Keratinocyte (primary cell): ENCODE results near the gene APH1A. TPM values are rescaled to one million over a fixed set of nuclear protein-coding genes. Genes with fewer than 3 reads are reported as not detected.

Source experiments
- DNase-seq: peaks from one replicate; pipeline ENCODE4 v3.0.0-alpha.2; 2011; ENCODE audit warnings: low read depth, missing footprints, low spot score
- FAIRE-seq: peaks from 2 replicates; lab custom pipeline; 2011; peaks lifted over from hg19 to GRCh38; lab: Jason Lieb, UNC
- H2AFZ ChIP-seq: 2 replicates; pipeline ENCODE4 v1.6.0; 2012; ENCODE audit warnings: low read length, control low read depth, inconsistent platforms; ENCODE audit not compliant: control insufficient read depth
- H3K27ac ChIP-seq: 2 replicates; pipeline ENCODE4 v1.5.1; 2011; ENCODE audit warnings: low read length; ENCODE audit not compliant: control insufficient read depth, insufficient read depth
- H3K27me3 ChIP-seq: 3 replicates; pipeline ENCODE4 v1.6.0; 2011; ENCODE audit warnings: low read length; ENCODE audit not compliant: control insufficient read depth, insufficient read depth; ENCODE audit errors: extremely low read depth
- H3K36me3 ChIP-seq, 2 experiments: 2 replicates in 1 of 2; 3 replicates in 1 of 2; pipeline ENCODE4 v1.5.1; 2011; ENCODE audit warnings: low read length in 2 of 2, mild to moderate bottlenecking in 1 of 2; ENCODE audit not compliant: control insufficient read depth in 2 of 2, insufficient read depth in 2 of 2; ENCODE audit errors: extremely low read depth in 1 of 2
- H3K4me1 ChIP-seq: 3 replicates; pipeline ENCODE4 v1.5.1; 2011; ENCODE audit warnings: low read length; ENCODE audit not compliant: control insufficient read depth, insufficient read depth; ENCODE audit errors: extremely low read depth
- H3K4me2 ChIP-seq: 3 replicates; pipeline ENCODE4 v1.6.0; 2011; ENCODE audit warnings: low read depth, low read length; ENCODE audit not compliant: control insufficient read depth, insufficient read depth; ENCODE audit errors: extremely low read depth
- H3K4me3 ChIP-seq, 3 experiments: fragments of 200-600 bp in 1 of 3; sonication (generic) in 1 of 3; 2 replicates in 2 of 3; 3 replicates in 1 of 3; pipeline ENCODE4 v1.5.1; 2011 to 2016; ENCODE audit warnings: low read length in 3 of 3, mild to moderate bottlenecking in 3 of 3, control low read depth in 2 of 3, inconsistent platforms in 1 of 3, low read depth in 1 of 3, mixed read lengths in 1 of 3, mixed run types in 1 of 3, moderate library complexity in 1 of 3; ENCODE audit not compliant: control insufficient read depth in 2 of 3, insufficient read depth in 2 of 3; ENCODE audit errors: extremely low read depth in 1 of 3
- H3K79me2 ChIP-seq: 2 replicates; pipeline ENCODE4 v1.6.0; 2012; ENCODE audit warnings: low read length; ENCODE audit not compliant: control insufficient read depth, insufficient read depth
- H3K9ac ChIP-seq: 3 replicates; pipeline ENCODE4 v1.6.0; 2011; ENCODE audit warnings: low read length; ENCODE audit not compliant: control insufficient read depth, insufficient read depth; ENCODE audit errors: extremely low read depth
- H3K9me1 ChIP-seq: 3 replicates; pipeline ENCODE4 v1.6.0; 2011; ENCODE audit warnings: low read length; ENCODE audit not compliant: control insufficient read depth, insufficient read depth; ENCODE audit errors: extremely low read depth
- H3K9me3 ChIP-seq: 2 replicates; pipeline ENCODE4 v1.5.1; 2012; ENCODE audit warnings: low read depth, low read length; ENCODE audit not compliant: control insufficient read depth
- H4K20me1 ChIP-seq: 3 replicates; pipeline ENCODE4 v1.6.0; 2011; ENCODE audit warnings: low read length; ENCODE audit not compliant: control insufficient read depth, insufficient read depth; ENCODE audit errors: extremely low read depth
- EZH2 ChIP-seq: IDR thresholded peaks from one replicate; pipeline ENCODE4 v1.6.1; 2012; ENCODE audit warnings: inconsistent platforms, mild to moderate bottlenecking, low read length, moderate library complexity
- dilution Hi-C: fragments of 300-500 bp; cut with MboI; formaldehyde crosslinking; loops from one replicate; pipeline ENCODE4 v1.7.0; 2020; ENCODE audit warnings: low sequenced_read_pairs; ENCODE audit not compliant: extremely low pct_ligation_motif_present
- polyA plus RNA-seq, 5 experiments: library from polyadenylated mRNA; depleted of rRNA in 3 of 5; stranded (reverse) in 3 of 5; stranded (forward) in 1 of 5; unstranded in 1 of 5; fragments of >200 nt; gene quantifications; 1 replicate in 1 of 5; 2 replicates in 3 of 5; 3 replicates in 1 of 5; pipeline versions ENCODE4 v1.2.1 to v1.2.3, GENCODE V29; 2011 to 2012; ENCODE audit warnings: missing spikeins in 2 of 5, low read depth in 1 of 5, low replicate concordance in 1 of 5
- TF ChIP-seq, protein P1 (sequence below), 3 experiments: IDR thresholded peaks in 1 of 3; conservative IDR thresholded peaks in 1 of 3; optimal IDR thresholded peaks in 1 of 3; 2 replicates in 2 of 3; 3 replicates in 1 of 3; pipeline versions ENCODE3 to v1.5.1; 2011; ENCODE audit warnings: low read length in 3 of 3, mild to moderate bottlenecking in 3 of 3, moderate library complexity in 2 of 3, control low read depth in 1 of 3, inconsistent platforms in 1 of 3; ENCODE audit not compliant: insufficient read depth in 2 of 3; ENCODE audit errors: extremely low read depth in 1 of 3

APH1A gene
- polyA plus RNA-seq, 1 donor (not counting 4 experiments of a cell fraction or from before 2014, with no cell fraction given): 149 TPM

DNA sequence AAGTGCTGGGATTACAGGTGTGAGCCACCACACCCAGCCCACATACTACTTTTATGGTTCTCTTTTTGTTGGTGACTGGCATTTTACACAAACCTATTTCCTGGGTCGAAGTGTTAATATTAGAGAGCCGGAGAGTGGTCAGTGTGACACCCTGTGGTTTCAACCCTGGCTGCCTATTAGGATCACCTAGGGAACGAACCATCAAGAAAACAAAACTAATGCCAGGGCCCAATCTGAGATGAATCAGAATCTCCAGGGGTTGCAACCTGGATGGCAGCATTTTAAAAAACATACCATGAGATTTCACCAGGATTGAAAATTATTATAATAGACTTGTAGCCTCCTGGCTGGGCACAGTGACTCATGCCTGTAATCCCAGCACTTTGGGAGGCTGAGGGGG lies 30.9 kb upstream of the APH1A start:
- Histone ChIP-seq H3K9me1 (no peaks in the 10 kb centered on the region), H3K9me3 (no peaks in the 10 kb centered on the region), H3K4me2 (no peak overlapping the region), H3K27me3 (no peaks in the 10 kb centered on the region), H2AFZ (no peak overlapping the region), H3K27ac (no peak overlapping the region), H3K9ac (no peak overlapping the region), H3K79me2 (peaks cover 33% of the 10 kb centered on the region), H3K4me3 (no peak overlapping the region), H3K36me3 (peaks cover 9 to 19% of the 10 kb centered on the region in 2 experiments), H3K4me1 (peaks cover 3% of the 10 kb centered on the region), H4K20me1 (no peaks in the 10 kb centered on the region)
- FAIRE-seq: no peak
- no peak for DNase-seq
- TF ChIP-seq, protein P1, sequence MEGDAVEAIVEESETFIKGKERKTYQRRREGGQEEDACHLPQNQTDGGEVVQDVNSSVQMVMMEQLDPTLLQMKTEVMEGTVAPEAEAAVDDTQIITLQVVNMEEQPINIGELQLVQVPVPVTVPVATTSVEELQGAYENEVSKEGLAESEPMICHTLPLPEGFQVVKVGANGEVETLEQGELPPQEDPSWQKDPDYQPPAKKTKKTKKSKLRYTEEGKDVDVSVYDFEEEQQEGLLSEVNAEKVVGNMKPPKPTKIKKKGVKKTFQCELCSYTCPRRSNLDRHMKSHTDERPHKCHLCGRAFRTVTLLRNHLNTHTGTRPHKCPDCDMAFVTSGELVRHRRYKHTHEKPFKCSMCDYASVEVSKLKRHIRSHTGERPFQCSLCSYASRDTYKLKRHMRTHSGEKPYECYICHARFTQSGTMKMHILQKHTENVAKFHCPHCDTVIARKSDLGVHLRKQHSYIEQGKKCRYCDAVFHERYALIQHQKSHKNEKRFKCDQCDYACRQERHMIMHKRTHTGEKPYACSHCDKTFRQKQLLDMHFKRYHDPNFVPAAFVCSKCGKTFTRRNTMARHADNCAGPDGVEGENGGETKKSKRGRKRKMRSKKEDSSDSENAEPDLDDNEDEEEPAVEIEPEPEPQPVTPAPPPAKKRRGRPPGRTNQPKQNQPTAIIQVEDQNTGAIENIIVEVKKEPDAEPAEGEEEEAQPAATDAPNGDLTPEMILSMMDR (optimal IDR thresholded peaks at IDR 0.05 in 1 of 3, IDR thresholded peaks at IDR 0.05 in 1 of 3, conservative IDR thresholded peaks at IDR 0.05 in 1 of 3; ENCODE audit: extremely low read depth in 1 of 3, insufficient read depth in 2 of 3, low read length in 3 of 3): no peak
- no peak for TF ChIP-seq EZH2
- dilution Hi-C loops: no loop called here

DNA sequence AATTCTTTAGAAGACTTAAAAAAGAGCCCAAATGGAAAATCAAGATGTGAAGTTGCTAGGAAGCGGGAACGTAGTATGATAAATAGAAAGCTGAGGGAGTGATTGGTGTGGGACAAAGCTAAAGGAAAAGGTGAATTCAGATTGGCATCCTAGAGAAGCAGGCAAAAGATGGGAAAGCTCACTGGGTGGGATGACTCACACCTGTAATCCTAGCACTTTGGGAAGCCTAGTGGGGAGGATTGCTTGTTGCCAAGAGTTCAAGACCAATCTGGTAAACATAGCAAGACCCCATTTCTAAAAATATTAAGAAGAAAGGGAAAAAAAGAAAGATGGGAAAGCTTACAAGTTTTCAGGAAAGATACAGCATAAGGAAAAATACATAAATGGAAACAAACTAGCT lies 26.7 kb upstream of the APH1A start:
- Histone ChIP-seq H3K9me3 (no peaks in the 10 kb centered on the region), H3K36me3 (peaks cover 9 to 12% of the 10 kb centered on the region in 2 experiments), H3K79me2 (peaks cover 42% of the 10 kb centered on the region), H3K4me1 (peaks cover 12% of the 10 kb centered on the region), H3K9me1 (no peaks in the 10 kb centered on the region), H2AFZ (no peak overlapping the region), H3K9ac (no peak overlapping the region), H4K20me1 (no peaks in the 10 kb centered on the region), H3K4me3 (no peak overlapping the region), H3K4me2 (no peak overlapping the region), H3K27ac (no peak overlapping the region), H3K27me3 (no peaks in the 10 kb centered on the region)
- no peak for TF ChIP-seq EZH2
- TF ChIP-seq, protein P1 (optimal IDR thresholded peaks at IDR 0.05 in 1 of 3, IDR thresholded peaks at IDR 0.05 in 1 of 3, conservative IDR thresholded peaks at IDR 0.05 in 1 of 3; ENCODE audit: extremely low read depth in 1 of 3, insufficient read depth in 2 of 3, low read length in 3 of 3): no peak
- DNase-seq (no peak), FAIRE-seq (no peak)
- dilution Hi-C loops: no loop called here
